HG02943 (cell line): ENCODE data around the gene LIG1.
"Not testable (repeated sequence)": the region's sequence is repeated elsewhere in the genome, so short reads cannot be mapped to it uniquely, and the experiment has no call there.

Source experiments
- ATAC-seq: cut with Tn5 transposase; IDR thresholded peaks from one replicate; pipeline ENCODE4 v1.9.1; 2021; ENCODE audit warnings: mild to moderate bottlenecking, low read depth, moderate library complexity; ENCODE audit not compliant: unreplicated experiment

LIG1 gene

DNA sequence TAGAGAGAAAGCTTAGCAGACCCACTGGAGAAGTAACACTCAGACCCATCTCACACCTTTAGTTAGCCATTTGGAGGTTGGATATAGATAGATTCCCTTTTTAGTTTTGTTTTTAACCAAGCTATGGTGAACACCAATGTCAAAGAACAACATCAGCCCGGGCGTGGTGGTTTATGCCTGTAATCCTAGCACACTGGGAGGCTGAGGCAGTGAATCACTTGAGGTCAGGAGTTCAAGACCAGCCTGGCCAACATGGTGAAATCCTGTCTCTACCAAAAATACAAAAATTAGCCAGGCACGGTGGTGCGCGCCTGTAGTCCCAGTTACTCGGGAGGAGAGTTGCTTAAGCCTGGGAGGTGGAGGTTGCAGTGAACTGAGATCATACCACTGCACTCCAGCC lies 81.2 kb downstream of the LIG1 start:
- not testable (repeated sequence) for ATAC-seq

DNA sequence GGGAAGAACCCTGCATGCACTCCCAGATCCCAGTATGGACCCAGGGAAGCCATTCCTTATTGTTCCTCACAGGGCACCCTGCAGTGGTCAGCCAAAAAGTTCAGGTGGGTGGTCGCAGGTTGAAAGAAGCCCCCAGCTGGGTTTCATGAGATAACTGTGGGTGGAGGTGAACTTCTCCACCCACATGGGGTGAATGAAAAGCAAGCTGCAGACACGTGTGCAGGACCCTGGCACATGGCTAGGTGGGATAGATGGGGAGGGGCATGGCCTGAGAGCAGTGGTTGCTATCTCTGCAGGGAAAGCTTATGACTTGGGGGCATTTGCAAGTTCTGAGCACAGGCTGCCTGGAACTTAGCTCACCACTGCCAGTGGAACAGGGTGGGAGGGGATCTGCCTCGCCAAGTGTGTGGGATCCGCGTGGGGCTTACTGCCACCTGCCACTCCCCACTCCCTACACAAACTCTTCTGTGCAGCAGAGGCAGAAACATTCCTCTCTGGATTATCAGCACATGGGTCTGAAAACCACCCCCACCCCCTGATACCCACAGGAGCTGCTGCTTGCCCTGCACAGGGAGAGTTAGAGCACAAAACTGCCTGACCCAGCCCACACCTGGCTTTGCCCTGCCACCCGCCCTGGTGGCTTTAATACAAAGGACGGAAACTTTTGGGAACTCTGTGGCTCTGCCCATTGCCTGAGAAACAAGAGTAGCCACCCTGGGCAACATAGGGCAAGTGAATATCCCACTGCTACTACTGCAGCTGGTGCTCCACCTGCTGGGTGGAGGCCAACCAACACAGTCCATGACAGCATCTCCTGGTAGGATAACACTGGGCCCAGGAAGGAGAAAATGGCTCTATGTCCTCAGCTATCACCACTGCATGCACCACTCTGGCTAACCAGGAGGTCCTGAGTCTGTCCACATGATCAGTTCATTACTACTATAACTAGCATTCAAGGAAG lies 84.0 kb downstream of the LIG1 start:
- ATAC-seq, result no peak

DNA sequence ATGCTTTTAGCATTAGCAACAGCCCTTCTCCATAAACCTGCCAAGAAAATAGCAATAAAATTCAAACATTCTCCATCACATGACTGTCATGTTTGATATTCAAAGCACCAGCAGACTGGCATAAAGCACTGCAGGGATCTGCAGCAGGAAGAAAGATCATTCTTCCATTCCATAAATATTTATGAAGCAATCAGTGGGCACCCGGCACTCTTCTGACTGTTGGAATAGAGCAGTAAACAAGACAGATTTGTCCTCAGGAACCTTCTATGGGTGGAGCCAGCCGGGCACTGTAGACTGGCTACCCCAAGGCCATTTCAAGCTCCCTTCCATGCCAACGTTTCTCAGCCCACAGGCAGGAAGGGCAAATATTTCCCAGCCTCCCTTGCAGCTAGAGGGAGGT lies 85.1 kb downstream of the LIG1 start:
- no peak for ATAC-seq

DNA sequence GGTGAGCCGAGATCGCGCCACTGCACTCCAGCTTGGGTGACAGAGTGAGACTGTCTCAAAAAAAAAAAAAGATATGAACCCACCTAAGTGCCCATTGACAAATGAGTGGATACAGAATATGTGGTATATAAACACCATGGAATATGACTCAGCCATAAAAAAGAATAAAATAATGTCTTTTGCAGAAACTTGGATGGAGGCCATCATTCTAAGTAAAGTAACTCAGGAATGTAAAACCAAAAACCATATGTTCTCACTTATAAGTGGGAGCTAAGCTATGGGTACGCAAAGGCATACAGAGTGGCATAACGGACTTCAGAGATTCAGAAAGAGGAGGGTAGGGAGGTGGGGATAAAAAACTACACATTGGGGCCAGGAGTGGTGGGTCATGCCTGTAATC lies 89.0 kb downstream of the LIG1 start:
- no peak for ATAC-seq

DNA sequence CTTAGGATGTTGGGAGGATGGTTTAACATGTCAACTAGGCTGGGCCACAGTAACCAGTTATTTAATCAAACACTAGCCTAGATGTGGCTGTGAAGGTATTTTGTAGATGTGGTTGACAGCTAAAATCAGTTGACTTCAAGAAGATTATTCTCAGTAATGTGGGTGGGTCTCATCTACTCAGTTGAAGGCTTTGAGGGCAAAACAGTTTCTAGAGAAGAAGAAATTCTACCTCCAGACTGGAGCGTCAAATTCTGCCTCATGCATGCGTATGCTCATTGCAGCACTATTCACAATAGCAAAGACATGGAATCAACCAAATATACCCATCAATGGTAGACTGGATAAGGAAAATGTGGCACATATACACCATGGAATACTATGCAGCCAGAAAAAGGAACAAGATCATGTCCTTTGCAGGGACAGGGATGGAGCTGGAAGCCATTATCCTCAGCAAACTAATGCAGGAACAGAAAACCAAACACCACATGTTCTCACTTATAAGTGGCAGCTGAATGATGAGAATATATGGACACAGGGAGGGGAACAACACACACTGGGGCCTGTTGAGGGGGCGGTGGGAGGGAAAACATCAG lies 99.9 kb downstream of the LIG1 start:
- not testable (repeated sequence) for ATAC-seq

DNA sequence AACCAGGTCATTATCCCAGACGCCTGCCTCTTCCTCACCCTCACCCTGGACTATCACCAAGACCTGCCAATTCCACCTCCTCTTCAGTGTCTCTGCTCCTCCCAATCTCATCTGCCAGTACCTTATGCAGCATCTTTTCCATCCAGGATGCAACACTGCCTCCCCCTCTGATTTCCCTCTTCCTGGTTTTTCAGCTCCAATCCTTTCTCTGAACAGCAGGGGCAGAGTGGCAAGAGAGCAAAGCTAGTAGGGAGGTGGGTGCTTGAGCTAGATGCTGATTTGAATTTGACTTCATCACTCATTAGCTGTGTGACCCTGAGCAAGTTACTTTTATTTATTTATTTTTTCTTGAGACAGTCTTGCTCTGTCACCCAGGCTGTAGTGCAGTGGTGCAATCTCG lies 100.7 kb downstream of the LIG1 start:
- ATAC-seq, result no peak
